ENCODE results near the gene CYSRT1.
"Not testable (repeated sequence)": the region's sequence is repeated elsewhere in the genome, so short reads cannot be mapped to it uniquely, and the experiment has no call there.

The CYSRT1 gene

DNA sequence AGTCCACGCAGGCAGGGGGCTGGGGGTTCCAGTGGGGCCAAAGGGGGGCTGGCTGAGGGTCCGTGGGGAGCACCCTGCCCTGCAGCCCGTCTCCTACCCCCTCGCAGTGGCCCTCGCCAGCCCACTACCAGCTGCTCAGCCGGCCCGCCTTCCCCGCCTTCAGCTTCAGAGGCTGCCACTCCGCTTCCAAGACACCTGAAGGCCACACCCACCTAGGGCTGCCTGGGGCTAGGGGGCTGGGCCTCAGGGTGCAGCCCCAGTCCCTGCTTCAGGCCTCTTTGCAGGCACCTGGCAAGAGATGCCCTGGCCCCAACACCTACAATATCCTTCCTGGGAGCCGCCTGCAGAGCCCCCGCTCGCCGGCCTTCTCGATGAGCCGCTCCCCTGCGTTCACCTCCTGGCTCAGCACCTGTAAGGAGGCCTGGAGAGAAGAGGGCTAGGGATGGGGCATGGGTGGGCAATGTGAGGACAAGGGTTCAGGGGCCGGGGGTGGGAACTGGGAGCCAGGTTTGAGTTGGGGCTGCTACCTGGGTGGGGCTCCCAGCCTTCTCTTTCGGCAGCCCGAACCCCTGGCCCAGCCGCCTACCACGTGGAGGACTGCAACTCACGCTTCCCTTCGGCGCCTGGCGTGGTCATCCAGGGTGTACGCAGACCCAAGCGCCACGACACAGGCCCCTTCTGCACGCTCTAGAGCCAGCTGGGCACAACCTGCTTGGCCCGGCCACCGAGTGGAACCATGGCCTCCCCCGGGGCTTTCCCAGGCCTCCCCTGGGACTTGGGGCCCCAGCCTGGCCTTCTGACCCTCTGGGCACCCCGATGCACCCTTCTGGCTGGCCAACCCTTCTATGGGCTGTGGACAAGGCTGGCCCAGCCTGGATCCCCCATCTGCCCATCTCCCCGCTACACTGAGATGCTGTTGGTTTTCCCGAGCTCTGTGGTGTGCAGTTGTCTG is 27.9 kb downstream of the CYSRT1 start:
- no peak for DNase-seq (ENCODE audit: low read depth)

DNA sequence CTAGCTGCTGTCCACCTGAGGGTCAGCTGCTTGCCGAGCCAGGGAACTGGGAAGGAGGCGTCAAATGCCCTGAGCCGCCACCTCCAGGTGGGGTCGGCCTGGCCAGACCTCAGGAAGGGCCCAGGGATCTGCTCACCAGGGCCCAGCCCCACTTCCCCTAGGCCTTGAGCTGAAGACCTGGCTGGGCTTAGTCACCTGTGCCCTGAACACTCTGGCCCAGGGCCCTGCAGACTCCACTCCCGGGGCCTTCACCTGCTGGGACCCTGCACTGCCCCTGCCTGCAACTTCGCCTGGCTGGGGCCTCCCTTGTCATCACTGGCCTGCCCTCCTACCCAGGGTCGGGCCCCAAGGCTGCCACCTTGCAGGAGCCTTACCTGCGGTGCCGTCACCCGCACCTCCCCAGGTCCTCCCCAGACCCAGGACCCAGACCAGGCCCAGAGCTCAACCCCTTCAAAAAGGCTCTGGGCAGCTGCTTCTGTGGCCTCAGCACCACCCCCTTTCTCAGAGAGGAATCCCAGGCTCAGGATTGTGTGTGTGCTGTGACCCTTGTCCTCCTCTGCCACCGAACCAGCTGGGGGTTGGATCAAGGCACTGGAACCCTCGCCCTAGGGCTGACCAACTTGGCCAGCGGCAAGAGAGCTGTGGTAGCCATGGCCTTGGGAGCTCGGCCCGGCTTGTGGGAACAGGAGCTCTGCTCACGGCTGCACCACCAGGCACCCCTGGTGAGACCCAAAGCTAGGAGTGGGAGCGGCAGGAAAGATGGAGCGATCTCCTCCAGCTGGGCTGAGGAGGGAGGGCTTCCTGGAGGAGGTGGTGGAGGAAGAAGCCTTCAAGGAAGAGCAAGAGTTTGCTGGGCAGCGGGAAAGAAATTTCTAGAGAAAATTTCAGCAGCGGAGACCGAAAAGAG is 29.0 kb downstream of the CYSRT1 start:
- no peak for DNase-seq (ENCODE audit: low read depth)

DNA sequence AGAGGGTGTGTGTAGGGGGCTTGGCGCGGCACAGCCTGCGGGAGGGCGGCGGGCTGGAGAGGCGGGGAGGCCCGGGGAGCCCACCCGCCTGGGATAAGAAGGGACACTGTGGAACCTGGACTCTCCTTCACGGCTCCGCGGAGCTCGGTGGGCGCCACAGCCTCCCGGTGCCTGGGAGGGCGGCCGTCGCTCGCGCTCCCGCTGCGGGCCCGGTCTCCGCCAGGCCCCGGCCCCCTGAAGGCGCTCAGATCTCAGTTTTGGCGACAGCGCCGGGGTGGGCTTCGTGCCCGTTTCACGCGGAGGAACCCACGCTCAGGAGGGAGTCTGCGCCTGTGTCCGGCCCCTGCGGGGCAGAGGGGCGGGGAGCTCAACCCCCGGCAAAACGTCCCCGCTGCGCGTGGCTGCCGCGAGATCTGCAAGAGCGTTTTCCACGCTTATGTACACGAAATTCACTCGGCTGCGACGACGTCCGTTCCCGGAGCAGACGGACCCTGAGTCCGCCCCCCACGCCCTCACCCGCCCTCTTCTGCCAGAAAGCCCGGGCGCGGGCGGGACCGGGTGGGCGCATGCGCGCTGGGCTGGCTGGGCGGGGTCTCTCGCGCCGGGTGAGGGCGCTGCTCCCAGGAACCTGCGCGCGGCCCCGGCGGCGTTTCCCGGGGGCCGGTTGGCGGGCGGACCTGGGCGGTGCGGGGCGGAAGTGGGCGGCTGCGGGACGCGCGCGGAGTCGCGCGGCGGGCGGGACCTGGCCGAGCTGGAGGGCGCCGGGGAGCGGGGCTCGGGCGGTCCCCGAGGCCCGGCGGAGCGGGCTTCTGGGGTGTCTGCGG is 29.9 kb downstream of the CYSRT1 start, which contains the start of gene NELFB:
Gene NELFB (plus strand): TSS at position 704 of the 824 bp plus-strand sequence.
- peak; percentile 98 for DNase-seq (ENCODE audit: low read depth)

DNA sequence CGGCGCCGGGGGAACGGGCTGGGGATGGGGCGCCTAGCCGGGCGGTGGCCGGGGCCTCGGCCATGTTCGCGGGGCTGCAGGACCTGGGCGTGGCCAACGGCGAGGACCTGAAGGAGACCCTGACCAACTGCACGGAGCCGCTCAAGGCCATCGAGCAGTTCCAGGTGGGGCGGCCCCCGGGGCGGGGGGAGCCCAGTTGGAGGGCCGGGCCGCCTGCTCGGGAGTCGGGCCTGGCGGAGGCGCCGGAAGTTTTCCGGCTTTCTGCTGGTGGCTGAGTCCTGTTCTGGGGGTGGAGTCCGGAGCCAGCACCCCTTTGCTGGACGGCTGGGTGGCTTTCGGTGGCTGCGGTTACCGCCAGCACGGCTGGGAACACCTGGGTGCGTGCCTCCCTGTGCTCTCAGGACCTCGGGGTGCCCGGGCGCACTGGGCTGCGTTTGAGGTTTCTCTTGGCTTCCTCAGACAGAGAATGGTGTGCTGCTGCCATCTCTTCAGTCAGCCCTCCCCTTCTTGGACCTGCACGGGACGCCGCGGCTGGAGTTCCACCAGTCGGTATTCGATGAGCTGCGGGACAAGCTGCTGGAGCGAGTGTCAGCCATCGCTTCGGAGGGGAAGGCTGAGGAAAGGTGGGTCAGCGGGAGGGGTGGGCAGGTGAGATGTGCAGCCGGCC is 30.6 kb downstream of the CYSRT1 start:
- DNase-seq (ENCODE audit: low read depth) = no peak

GRCh38 chr9:137256362-137256761 is 31.4 kb downstream of the CYSRT1 start:
- DNase-seq (ENCODE audit: low read depth) = no peak

- DNase-seq (ENCODE audit: low read depth) = no peak
Measured at GRCh38 chr9:137256856-137257255, 31.9 kb downstream of the CYSRT1 start.

- DNase-seq (ENCODE audit: low read depth) = not testable (repeated sequence)
Measured at GRCh38 chr9:137262173-137262908, 37.4 kb downstream of the CYSRT1 start.

DNA sequence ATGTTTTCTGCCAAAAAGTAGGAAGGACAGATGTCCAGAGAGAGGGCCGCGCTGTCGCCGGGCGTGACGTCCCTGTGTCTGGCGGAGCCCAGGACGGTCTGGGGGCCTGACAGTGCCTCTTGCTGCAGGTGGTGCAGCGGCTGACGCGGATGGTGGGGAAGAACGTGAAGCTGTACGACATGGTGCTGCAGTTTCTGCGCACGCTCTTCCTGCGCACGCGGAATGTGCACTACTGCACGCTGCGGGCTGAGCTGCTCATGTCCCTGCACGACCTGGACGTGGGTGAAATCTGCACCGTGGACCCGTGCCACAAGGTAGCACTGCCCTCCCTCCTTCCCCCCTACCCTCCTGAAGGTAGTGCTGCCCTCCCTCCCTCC is 37.9 kb downstream of the CYSRT1 start:
- no peak for DNase-seq (ENCODE audit: low read depth)

GRCh38 chr9:137263506-137263905 is 38.5 kb downstream of the CYSRT1 start:
- DNase-seq (ENCODE audit: low read depth) = no peak

- no peak for DNase-seq (ENCODE audit: low read depth)
Measured at GRCh38 chr9:137264067-137264466, 39.1 kb downstream of the CYSRT1 start.

- no peak for DNase-seq (ENCODE audit: low read depth)
Measured at GRCh38 chr9:137265496-137266161, 40.7 kb downstream of the CYSRT1 start.

- no peak for DNase-seq (ENCODE audit: low read depth)
Measured at GRCh38 chr9:137266162-137266527, 41.2 kb downstream of the CYSRT1 start.

GRCh38 chr9:137266585-137267453 is 41.8 kb downstream of the CYSRT1 start:
- no peak for DNase-seq (ENCODE audit: low read depth)

- DNase-seq (ENCODE audit: low read depth) = no peak
Measured at GRCh38 chr9:137267933-137268355, 43.0 kb downstream of the CYSRT1 start.

- no peak for DNase-seq (ENCODE audit: low read depth)
Measured at GRCh38 chr9:137268538-137269201, 43.7 kb downstream of the CYSRT1 start.

DNA sequence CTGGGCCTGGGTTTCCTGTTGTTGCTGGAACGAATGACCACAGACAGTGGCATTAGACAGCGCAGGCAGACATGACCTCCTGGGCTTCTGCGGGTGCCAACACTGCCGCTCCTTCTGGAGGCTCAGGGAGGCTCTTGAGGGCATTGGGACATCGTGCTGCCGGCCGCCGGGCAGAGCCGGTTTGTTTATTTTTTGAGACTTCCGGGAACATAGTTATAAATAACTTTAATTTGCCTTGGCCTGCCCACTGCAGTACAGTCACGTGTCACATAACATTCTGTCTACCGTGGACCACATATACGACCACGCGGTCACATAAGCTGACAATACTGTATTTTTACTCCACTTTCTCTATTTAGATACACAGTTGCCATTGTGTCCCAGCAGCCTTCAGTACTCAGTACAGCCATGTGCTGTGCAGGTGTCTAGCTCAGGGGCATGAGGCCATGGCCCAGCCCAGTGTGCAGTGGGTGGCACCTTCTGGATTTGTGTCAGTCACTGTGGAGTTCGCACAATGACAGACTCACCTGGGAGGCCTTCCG is 44.3 kb downstream of the CYSRT1 start:
- DNase-seq (ENCODE audit: low read depth) = no peak

DNA sequence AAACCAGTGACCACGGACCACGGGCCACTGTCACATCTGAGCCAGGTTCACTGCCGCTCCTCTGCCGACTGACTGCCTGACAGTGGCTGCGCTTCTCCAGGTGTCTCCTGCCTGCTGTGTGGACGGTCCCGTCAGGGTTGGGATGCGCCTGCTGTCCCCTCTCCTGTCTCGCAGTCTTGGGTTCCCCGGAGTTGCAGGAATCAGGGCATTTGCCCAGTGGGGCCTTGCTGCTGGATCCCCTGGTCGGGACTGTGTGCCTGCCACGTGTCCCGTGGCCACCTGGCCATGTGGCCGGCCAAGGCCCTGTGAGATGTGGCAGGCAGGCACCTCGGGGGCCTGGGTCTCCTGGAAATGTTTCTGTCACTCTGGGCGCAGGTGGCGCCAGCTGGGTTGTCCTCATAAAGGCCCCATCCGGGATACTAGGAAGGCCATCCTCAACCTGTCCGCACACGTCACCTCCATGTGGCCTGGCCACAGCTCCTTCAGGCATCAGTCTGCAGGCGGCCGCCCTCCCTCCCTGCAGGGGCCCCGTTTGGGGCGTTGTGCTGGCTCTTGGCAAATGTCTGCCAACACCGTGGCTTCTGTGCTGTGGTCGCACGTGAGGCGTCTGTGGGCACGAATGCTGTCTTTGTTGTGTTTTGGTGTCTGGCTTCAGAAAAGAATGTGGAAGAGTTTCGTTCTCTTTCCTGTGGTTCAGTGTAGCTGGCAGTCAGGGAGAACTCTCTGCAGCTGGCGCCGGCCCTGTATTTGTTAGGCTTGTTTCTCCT is 46.1 kb downstream of the CYSRT1 start:
- DNase-seq (ENCODE audit: low read depth) = no peak

Measured in activated T-cell treated with anti-CD3 and anti-CD28 coated beads for 48 hours (primary cell).